HepG2 (cell line): ENCODE results near the gene NEURL1B. TPM values are rescaled to one million over a fixed set of nuclear protein-coding genes. Genes with fewer than 3 reads are reported as not detected.

Source experiments
- ATAC-seq: fragments of 200-7000 bp; cut with Tn5 transposase; 3 replicates; pipeline ENCODE4 v1.9.1; 2020; ENCODE audit warnings: mild to moderate bottlenecking, moderate library complexity
- BruUV-seq: library from RNA; stranded (reverse); fragments of 400-500 nt; replicated peaks from 2 replicates; lab custom pipeline; 2021; lab: Mats Ljungman, UMichigan
- CTCF ChIA-PET: fragments of 300-600 bp; formaldehyde crosslinking; extraction: SDS; loops from one replicate; lab custom pipeline; 2021; ENCODE audit warnings: low total read pairs, inconsistent platforms, low intra/inter-chr PET ratio; lab: Yijun Ruan, JAX
- POLR2A ChIA-PET: fragments of 350-600 bp; sonication (Branson Sonifier 250); formaldehyde crosslinking; loops from one replicate; lab custom pipeline; 2020; ENCODE audit warnings: antibody characterized with exemption, inconsistent platforms; lab: Yijun Ruan, JAX
- DNase-seq: peaks from one replicate; pipeline ENCODE4 v3.0.0-alpha.2; 2015; ENCODE audit warnings: low spot score
- FAIRE-seq: peaks from 3 replicates; lab custom pipeline; 2011; peaks lifted over from hg19 to GRCh38; lab: Jason Lieb, UNC
- H2AFZ ChIP-seq: one replicate; pipeline ENCODE4 v1.6.1; 2011; ENCODE audit warnings: low read length, inconsistent platforms
- H3K27ac ChIP-seq: fragments of 300-600 bp; 3 replicates; pipeline ENCODE4 v1.8.0; 2011; ENCODE audit warnings: mixed run types, mild to moderate bottlenecking, mixed read lengths, low read length, inconsistent platforms; ENCODE audit not compliant: insufficient read depth; ENCODE audit errors: extremely low read length
- H3K27me3 ChIP-seq, 2 experiments: fragments of 200-600 bp in 1 of 2; 2 replicates in 1 of 2; 3 replicates in 1 of 2; pipeline versions ENCODE4 v1.6.0 to v1.8.0; 2011; ENCODE audit warnings: low read length in 2 of 2, mild to moderate bottlenecking in 2 of 2, moderate library complexity in 2 of 2, inconsistent platforms in 1 of 2; ENCODE audit not compliant: insufficient read depth in 2 of 2, control insufficient read depth in 1 of 2
- H3K36me3 ChIP-seq, 2 experiments: fragments of 200-600 bp in 1 of 2; replicated peaks in 1 of 2; 2 replicates in 1 of 2; 3 replicates in 1 of 2; pipeline versions ENCODE4 v1.5.1 to v1.8.0; 2011; ENCODE audit warnings: low read length in 2 of 2, inconsistent platforms in 1 of 2; ENCODE audit not compliant: insufficient read depth in 2 of 2, control insufficient read depth in 1 of 2
- H3K4me1 ChIP-seq: 2 replicates; pipeline ENCODE4 v1.5.1; 2012; ENCODE audit warnings: low read length, inconsistent platforms; ENCODE audit not compliant: insufficient read depth
- H3K4me2 ChIP-seq: 2 replicates; pipeline ENCODE4 v1.6.0; 2011; ENCODE audit warnings: low read depth, low read length, inconsistent platforms
- H3K4me3 ChIP-seq, 3 experiments: fragments of 200-600 bp in 1 of 3; sonication (generic), shearing (Covaris generic) in 1 of 3; replicated peaks in 1 of 3; 2 replicates each; pipeline ENCODE4 v1.5.1; 2011 to 2016; ENCODE audit warnings: low read length in 3 of 3, inconsistent platforms in 2 of 3, low read depth in 2 of 3, mild to moderate bottlenecking in 2 of 3, control low read depth in 1 of 3, mixed read lengths in 1 of 3; ENCODE audit not compliant: insufficient read depth in 1 of 3
- H3K79me2 ChIP-seq: one replicate; pipeline ENCODE4 v1.6.1; 2011; ENCODE audit warnings: low read length, inconsistent platforms; ENCODE audit not compliant: insufficient read depth
- H3K9ac ChIP-seq: 2 replicates; pipeline ENCODE4 v1.6.0; 2011; ENCODE audit warnings: mild to moderate bottlenecking, low read depth, low read length, inconsistent platforms; ENCODE audit not compliant: insufficient read depth
- H3K9me3 ChIP-seq: 2 replicates; pipeline ENCODE4 v1.5.1; 2012; ENCODE audit warnings: mild to moderate bottlenecking, low read length
- H4K20me1 ChIP-seq: 2 replicates; pipeline ENCODE4 v1.6.0; 2011; ENCODE audit warnings: inconsistent platforms, mild to moderate bottlenecking, low read length, moderate library complexity; ENCODE audit not compliant: insufficient read depth
- FOXP1 ChIP-seq, 2 experiments: fragments of 450-650 bp in 1 of 2; IDR thresholded peaks; 2 replicates each; pipeline ENCODE4 v1.6.1; 2017 to 2018; ENCODE audit warnings: antibody characterized with exemption in 1 of 2
- HMG20A ChIP-seq: IDR thresholded peaks from 2 replicates; pipeline ENCODE4 v1.6.1; 2016; ENCODE audit warnings: borderline replicate concordance
- KLF9 ChIP-seq: IDR thresholded peaks from 2 replicates; pipeline ENCODE4 v1.6.1; 2016; ENCODE audit warnings: low read depth
- MTF1 ChIP-seq: sonication (generic); formaldehyde crosslinking; IDR thresholded peaks from 2 replicates; pipeline ENCODE4 v1.5.0; 2020; ENCODE audit warnings: missing genetic modification reagents
- NR2F6 ChIP-seq, 2 experiments: IDR thresholded peaks; 2 replicates each; pipeline ENCODE4 v1.6.1; 2016; ENCODE audit warnings: antibody characterized with exemption in 1 of 2, mild to moderate bottlenecking in 1 of 2
- STAG1 ChIP-seq: sonication (generic); formaldehyde crosslinking; IDR thresholded peaks from 2 replicates; pipeline ENCODE4 v1.4.0; 2020; ENCODE audit warnings: missing genetic modification reagents
- TARDBP ChIP-seq: sonication (generic); formaldehyde crosslinking; IDR thresholded peaks from 2 replicates; pipeline ENCODE4 v1.8.0; 2022; ENCODE audit warnings: mild to moderate bottlenecking, missing genetic modification reagents
- TSC22D2 ChIP-seq: sonication (generic); formaldehyde crosslinking; IDR thresholded peaks from 2 replicates; pipeline ENCODE4 v1.5.1; 2020; ENCODE audit warnings: missing genetic modification reagents, mild to moderate bottlenecking, borderline replicate concordance
- ZNF256 ChIP-seq: sonication (generic); formaldehyde crosslinking; conservative IDR thresholded peaks from 2 replicates; pipeline ENCODE4 v1.4.0; 2020; ENCODE audit warnings: missing genetic modification reagents
- ZSCAN29 ChIP-seq: sonication (generic); formaldehyde crosslinking; conservative IDR thresholded peaks from 2 replicates; pipeline ENCODE4 v1.4.0; 2020; ENCODE audit warnings: mild to moderate bottlenecking, missing genetic modification reagents
- WGBS: methylation state at CpG from one replicate; pipeline ENCODE4 v1.1.6; 2017; ENCODE audit warnings: low lambda C conversion rate; 5-methylcytosine and 5-hydroxymethylcytosine counted together
- in situ Hi-C: cut with HindIII; loops from 2 replicates; pipeline ENCODE4 v1.10.0; 2017; ENCODE audit warnings: low pct_unique_long_range_greater_than_20kb; ENCODE audit not compliant: extremely low pct_ligation_motif_present
- intact Hi-C: fragments of 100-400 bp; cut with micrococcal nuclease; formaldehyde crosslinking; loops from one replicate; pipeline ENCODE4 v1.10.0; 2022; ENCODE audit not compliant: unreplicated experiment
- polyA plus RNA-seq, 8 experiments: library from polyadenylated mRNA; depleted of rRNA in 3 of 8; stranded (reverse) in 7 of 8; unstranded in 1 of 8; fragments of >200 nt; fragmentation: Illumina TruSeq in 4 of 8; extraction: Trizol in 4 of 8; gene quantifications; 2 replicates each; pipeline versions ENCODE4 v1.2.1 to v1.2.3, GENCODE V29; 2011 to 2016; ENCODE audit warnings: low read depth in 4 of 8, missing spikeins in 1 of 8, mixed read lengths in 1 of 8; ENCODE audit not compliant: insufficient read depth in 1 of 8
- total RNA-seq, 5 experiments: library from RNA; depleted of rRNA; stranded (reverse); fragments of >200 nt; fragmentation: Illumina TruSeq; extraction: Trizol; gene quantifications; 2 replicates each; pipeline ENCODE4 v1.2.3, GENCODE V29; 2016; ENCODE audit warnings: low read depth in 1 of 5
- TF ChIP-seq, protein P1 (sequence below): sonication (generic); formaldehyde crosslinking; IDR thresholded peaks from 2 replicates; pipeline ENCODE4 v1.5.0; 2020; ENCODE audit warnings: missing genetic modification reagents, mild to moderate bottlenecking, borderline replicate concordance
- TF ChIP-seq, protein P2 (sequence below): sonication (generic); formaldehyde crosslinking; IDR thresholded peaks from 2 replicates; pipeline ENCODE4 v1.9.0; 2021; ENCODE audit warnings: mild to moderate bottlenecking, missing genetic modification reagents

NEURL1B gene
- total and polyA plus RNA-seq, 2 of the 13 experiments (the other 11 are each of a cell fraction or from before 2014, with no cell fraction given) = 0.09 to 0.13 TPM

DNA sequence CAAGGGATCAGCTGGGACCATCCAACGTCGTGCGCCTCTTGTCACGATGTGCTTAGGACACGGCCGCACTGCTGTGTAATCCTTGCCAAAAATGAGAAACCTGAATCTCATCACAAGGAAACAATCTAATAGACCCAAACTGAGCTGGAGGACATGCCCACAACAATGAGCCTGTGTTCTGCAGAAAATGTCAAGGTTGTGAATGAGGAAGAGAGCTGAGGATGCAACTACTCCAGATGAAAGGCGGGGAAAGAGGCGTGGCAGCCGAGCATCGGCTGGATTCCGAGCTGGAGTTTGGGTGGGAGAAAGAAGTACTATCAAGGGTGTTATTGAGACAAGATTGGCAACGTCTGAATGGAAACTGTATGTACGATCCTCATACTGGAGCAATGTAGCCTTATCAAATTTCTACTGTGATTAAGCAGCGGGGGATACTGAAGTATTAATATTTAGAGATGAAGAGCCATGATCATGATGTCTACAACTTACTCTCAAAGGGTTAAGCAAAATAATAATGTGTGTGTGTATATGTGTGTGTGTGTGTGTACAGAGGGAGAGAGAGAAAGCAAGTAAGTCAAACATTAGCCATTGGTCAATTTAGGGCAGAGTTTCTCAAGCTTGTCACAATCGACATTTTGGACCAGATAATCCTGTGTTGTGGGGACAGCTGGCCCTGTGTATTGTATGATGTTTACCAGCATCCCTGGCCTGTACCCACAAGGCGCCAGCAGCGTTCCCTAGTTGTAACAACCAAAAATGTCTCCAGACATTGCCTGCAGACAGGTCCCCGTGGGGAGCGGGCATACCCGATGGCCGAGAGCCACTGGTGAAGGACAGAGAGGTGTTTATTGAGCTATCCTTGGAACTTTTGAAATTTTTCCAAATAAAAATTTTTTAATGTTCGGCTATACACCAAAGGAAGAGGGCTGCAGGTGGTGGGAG, 83.5 kb downstream of the NEURL1B start (continued):
- TF ChIP-seq HMG20A (CRISPR knock-in tag) = no peak

DNA sequence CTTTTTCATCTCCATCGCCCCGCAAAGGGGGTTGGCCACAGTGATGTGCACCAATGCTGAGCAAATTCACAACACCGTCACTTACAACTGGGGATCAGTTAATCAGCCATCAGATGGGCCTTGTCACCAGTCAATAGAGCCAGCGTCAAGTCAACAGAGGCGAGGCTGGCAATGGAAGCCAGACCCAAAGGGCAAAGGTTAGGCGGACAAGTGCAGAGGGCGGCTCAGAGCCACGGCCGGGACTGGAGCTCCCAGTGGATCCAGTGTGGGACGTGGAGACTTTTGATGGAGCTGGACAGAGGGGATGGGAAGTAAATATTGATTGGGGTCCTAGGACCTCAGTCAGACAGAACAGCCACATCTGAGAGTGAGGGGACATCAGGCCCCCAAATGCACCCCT, 84.2 kb downstream of the NEURL1B start:
- H3K27me3 ChIP-seq = peaks cover 4 to 34% of the 10 kb centered on the region in 2 experiments; a peak in 4 of 5 replicates
- CTCF ChIA-PET = interaction anchor here (0.7 kb wide), 1 partner anchor 9 kb away, joined by 3 read pairs; no protein-coding TSS in a partner anchor
- no peak overlapping the region for H2AFZ ChIP-seq
- ATAC-seq (peak; percentile 49), DNase-seq (no peak), FAIRE-seq (no peak)
- intact Hi-C loops (no loop called here), in situ Hi-C loops (loop anchor here (5.0 kb wide), 1 partner anchor 177 kb away; no protein-coding TSS in a partner anchor)
- peaks cover 80% of the 10 kb centered on the region for H3K4me1 ChIP-seq
- H3K4me2 ChIP-seq = peak overlapping the region; percentile 69
- no peak overlapping the region for H3K9ac ChIP-seq
- no peak overlapping the region for H3K27ac ChIP-seq
- H3K79me2 ChIP-seq = no peaks in the 10 kb centered on the region
- POLR2A ChIA-PET = interaction anchor here (0.6 to 2.1 kb wide), 7 partner anchors 8 to 561 kb away, joined by 3 to 16 read pairs (median 7); partner anchors contain the start of gene DUSP1
- H4K20me1 ChIP-seq = no peaks in the 10 kb centered on the region
- no peak overlapping the region for H3K4me3 ChIP-seq
- WGBS = 7% methylated on average over 10 of the region's 10 CpGs
- BruUV-seq = no TSS peak
- H3K9me3 ChIP-seq = no peaks in the 10 kb centered on the region
- no peaks in the 10 kb centered on the region for H3K36me3 ChIP-seq
- no peak for TF ChIP-seq FOXP1 (IDR thresholded peaks at IDR 0.05)
- 0 out of 2 replicates have a peak, but pooled peaks have one; percentile 10 for TF ChIP-seq FOXP1 (CRISPR knock-in tag; IDR thresholded peaks at IDR 0.05)
- no peak for TF ChIP-seq TSC22D2 (CRISPR knock-in tag)
- TF ChIP-seq, protein P1, sequence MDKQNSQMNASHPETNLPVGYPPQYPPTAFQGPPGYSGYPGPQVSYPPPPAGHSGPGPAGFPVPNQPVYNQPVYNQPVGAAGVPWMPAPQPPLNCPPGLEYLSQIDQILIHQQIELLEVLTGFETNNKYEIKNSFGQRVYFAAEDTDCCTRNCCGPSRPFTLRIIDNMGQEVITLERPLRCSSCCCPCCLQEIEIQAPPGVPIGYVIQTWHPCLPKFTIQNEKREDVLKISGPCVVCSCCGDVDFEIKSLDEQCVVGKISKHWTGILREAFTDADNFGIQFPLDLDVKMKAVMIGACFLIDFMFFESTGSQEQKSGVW = no peak
- TF ChIP-seq ZNF256 = no peak
- no peak for TF ChIP-seq STAG1
- TF ChIP-seq NR2F6 (IDR thresholded peaks at IDR 0.05) = peak; percentile 67; the same call in 1 of the 2 replicates
- TF ChIP-seq NR2F6 (CRISPR knock-in tag; IDR thresholded peaks at IDR 0.05) = peak; percentile 83
- TF ChIP-seq TARDBP (CRISPR knock-in tag) = no peak
- no peak for TF ChIP-seq ZSCAN29
- TF ChIP-seq, protein P2, sequence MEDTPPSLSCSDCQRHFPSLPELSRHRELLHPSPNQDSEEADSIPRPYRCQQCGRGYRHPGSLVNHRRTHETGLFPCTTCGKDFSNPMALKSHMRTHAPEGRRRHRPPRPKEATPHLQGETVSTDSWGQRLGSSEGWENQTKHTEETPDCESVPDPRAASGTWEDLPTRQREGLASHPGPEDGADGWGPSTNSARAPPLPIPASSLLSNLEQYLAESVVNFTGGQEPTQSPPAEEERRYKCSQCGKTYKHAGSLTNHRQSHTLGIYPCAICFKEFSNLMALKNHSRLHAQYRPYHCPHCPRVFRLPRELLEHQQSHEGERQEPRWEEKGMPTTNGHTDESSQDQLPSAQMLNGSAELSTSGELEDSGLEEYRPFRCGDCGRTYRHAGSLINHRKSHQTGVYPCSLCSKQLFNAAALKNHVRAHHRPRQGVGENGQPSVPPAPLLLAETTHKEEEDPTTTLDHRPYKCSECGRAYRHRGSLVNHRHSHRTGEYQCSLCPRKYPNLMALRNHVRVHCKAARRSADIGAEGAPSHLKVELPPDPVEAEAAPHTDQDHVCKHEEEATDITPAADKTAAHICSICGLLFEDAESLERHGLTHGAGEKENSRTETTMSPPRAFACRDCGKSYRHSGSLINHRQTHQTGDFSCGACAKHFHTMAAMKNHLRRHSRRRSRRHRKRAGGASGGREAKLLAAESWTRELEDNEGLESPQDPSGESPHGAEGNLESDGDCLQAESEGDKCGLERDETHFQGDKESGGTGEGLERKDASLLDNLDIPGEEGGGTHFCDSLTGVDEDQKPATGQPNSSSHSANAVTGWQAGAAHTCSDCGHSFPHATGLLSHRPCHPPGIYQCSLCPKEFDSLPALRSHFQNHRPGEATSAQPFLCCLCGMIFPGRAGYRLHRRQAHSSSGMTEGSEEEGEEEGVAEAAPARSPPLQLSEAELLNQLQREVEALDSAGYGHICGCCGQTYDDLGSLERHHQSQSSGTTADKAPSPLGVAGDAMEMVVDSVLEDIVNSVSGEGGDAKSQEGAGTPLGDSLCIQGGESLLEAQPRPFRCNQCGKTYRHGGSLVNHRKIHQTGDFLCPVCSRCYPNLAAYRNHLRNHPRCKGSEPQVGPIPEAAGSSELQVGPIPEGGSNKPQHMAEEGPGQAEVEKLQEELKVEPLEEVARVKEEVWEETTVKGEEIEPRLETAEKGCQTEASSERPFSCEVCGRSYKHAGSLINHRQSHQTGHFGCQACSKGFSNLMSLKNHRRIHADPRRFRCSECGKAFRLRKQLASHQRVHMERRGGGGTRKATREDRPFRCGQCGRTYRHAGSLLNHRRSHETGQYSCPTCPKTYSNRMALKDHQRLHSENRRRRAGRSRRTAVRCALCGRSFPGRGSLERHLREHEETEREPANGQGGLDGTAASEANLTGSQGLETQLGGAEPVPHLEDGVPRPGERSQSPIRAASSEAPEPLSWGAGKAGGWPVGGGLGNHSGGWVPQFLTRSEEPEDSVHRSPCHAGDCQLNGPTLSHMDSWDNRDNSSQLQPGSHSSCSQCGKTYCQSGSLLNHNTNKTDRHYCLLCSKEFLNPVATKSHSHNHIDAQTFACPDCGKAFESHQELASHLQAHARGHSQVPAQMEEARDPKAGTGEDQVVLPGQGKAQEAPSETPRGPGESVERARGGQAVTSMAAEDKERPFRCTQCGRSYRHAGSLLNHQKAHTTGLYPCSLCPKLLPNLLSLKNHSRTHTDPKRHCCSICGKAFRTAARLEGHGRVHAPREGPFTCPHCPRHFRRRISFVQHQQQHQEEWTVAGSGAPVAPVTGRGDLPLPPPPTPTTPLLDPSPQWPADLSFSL (CRISPR knock-in tag) = no peak
- TF ChIP-seq MTF1 = no peak
- TF ChIP-seq KLF9 (CRISPR knock-in tag) = no peak
